ENCODE results near the gene PROX2. TPM values are rescaled to one million over a fixed set of nuclear protein-coding genes. Genes with fewer than 3 reads are reported as not detected.

PROX2 gene
- total and polyA plus RNA-seq, 10 donors: 0.06 to 0.43 (median 0.25) TPM; not detected in 6

DNA sequence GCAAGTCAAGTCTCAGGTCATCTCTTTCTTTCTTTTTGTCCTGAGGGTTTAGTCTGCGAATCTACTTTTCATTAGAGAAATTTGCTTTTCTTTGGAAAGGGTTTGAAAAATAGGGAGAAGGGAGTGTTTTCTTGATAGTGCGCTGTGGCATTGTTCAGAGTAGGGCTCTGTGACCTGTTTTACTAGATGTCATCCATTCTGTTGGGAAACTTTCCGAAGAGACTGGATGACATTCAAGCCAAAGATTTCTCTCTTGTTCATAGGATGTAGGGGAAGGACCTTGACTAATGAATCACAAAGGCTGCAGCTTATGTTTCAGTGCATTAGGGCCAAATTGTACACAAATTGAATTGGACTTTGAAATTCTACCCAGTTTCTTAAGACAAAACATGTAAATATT is 20.5 kb upstream of the PROX2 start:
- Histone ChIP-seq H3K4me3 (no peak overlapping the region), H3K27me3 (replicated peaks in 1 of 7) (no peaks in the 10 kb centered on the region), H3K27ac (no peak overlapping the region), H3K36me3 (peaks cover 8 to 100% (median 98%) of the 10 kb centered on the region in 6 donors), H3K9me3 (no peaks in the 10 kb centered on the region), H3K4me1 (peaks cover 0 to 34% (median 28%) of the 10 kb centered on the region in 6 donors)
- intact Hi-C loops (cut with DNase I; ENCODE audit: low total_unique reads): no loop called here
- 96 to 99% (median 98%) methylated on average over 3 of the region's 3 CpGs for WGBS, 5 donors
- DNase-seq: no peak
- TF ChIP-seq POLR2AphosphoS5 (IDR thresholded peaks at IDR 0.05) (no peak), POLR2A (IDR thresholded peaks at IDR 0.05) (no peak)
- TF ChIP-seq, protein P1, sequence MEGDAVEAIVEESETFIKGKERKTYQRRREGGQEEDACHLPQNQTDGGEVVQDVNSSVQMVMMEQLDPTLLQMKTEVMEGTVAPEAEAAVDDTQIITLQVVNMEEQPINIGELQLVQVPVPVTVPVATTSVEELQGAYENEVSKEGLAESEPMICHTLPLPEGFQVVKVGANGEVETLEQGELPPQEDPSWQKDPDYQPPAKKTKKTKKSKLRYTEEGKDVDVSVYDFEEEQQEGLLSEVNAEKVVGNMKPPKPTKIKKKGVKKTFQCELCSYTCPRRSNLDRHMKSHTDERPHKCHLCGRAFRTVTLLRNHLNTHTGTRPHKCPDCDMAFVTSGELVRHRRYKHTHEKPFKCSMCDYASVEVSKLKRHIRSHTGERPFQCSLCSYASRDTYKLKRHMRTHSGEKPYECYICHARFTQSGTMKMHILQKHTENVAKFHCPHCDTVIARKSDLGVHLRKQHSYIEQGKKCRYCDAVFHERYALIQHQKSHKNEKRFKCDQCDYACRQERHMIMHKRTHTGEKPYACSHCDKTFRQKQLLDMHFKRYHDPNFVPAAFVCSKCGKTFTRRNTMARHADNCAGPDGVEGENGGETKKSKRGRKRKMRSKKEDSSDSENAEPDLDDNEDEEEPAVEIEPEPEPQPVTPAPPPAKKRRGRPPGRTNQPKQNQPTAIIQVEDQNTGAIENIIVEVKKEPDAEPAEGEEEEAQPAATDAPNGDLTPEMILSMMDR (IDR thresholded peaks at IDR 0.05 in 8 of 11, conservative IDR thresholded peaks at IDR 0.05 in 3 of 11): no peak

DNA sequence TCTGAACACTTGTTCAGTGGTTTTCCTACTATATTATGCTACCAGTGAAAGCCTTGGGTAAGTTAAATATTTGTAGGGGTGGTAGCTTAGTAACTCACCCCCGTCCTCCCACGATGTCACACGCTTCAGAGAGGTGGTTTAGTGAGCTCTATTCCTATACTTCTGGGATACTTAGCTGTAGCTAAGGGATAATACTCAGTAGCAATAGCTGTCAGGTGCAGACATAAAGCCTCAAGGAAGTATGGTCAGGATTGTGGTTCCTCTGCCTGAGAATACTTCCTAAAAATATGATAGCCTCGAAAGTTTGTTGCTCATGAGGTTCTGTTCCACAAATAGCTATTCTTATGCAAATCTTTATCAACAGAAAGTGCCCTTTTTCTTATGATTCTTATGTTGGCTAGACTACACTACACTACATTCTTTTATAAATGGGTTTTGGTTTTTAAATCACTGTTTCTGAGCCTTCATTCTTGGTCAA is 17.7 kb upstream of the PROX2 start:
- WGBS, 5 donors: 18 to 54% (median 39%) methylated on average over 4 of the region's 4 CpGs
- H3K4me1 ChIP-seq: peaks cover 0 to 39% (median 28%) of the 10 kb centered on the region in 6 donors
- DNase-seq: no peak
- peak overlapping the region in 1 of 8 donors; percentile 15 for H3K4me3 ChIP-seq
- no peaks in the 10 kb centered on the region for H3K9me3 ChIP-seq
- intact Hi-C loops (cut with DNase I; ENCODE audit: low total_unique reads): no loop called here
- H3K27ac ChIP-seq: peak overlapping the region in 6 of 8 donors; percentile 14 to 74 (median 44)
- H3K36me3 ChIP-seq: peaks cover 3 to 100% (median 95%) of the 10 kb centered on the region in 6 donors
- no peaks in the 10 kb centered on the region for H3K27me3 ChIP-seq (replicated peaks in 1 of 7)
- TF ChIP-seq, protein P1 (IDR thresholded peaks at IDR 0.05 in 8 of 11, conservative IDR thresholded peaks at IDR 0.05 in 3 of 11): no peak
- TF ChIP-seq POLR2AphosphoS5 (IDR thresholded peaks at IDR 0.05) (no peak), POLR2A (IDR thresholded peaks at IDR 0.05) (no peak)

DNA sequence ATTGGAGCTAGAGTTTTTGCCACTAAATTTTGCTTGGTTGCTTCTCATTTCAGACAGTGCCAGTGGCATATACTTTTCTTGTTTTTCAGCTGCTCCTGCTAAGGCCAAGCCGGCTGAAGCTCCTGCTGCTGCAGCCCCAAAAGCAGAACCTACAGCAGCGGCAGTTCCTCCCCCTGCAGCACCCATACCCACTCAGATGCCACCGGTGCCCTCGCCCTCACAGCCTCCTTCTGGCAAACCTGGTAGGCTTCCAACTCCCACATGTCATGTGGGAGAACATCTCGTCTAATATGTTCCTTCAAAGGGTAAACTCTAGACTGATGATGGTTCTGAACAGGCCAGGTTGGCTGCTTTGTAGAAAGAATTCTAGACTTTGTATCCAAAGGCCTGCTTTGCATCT is 16.8 kb upstream of the PROX2 start:
- intact Hi-C loops (cut with DNase I; ENCODE audit: low total_unique reads): no loop called here
- TF ChIP-seq POLR2AphosphoS5 (IDR thresholded peaks at IDR 0.05) (peak in 1 of 3 donors; percentile 40), POLR2A (IDR thresholded peaks at IDR 0.05) (no peak)
- TF ChIP-seq, protein P1 (IDR thresholded peaks at IDR 0.05 in 8 of 11, conservative IDR thresholded peaks at IDR 0.05 in 3 of 11): no peak
- Histone ChIP-seq H3K4me3 (no peak overlapping the region), H3K27ac (peak overlapping the region in 3 of 8 donors; percentile 5 to 74 (median 45)), H3K27me3 (replicated peaks in 1 of 7) (no peaks in the 10 kb centered on the region), H3K9me3 (no peaks in the 10 kb centered on the region), H3K4me1 (peaks cover 0 to 48% (median 34%) of the 10 kb centered on the region in 6 donors), H3K36me3 (peaks cover 3 to 100% (median 87%) of the 10 kb centered on the region in 6 donors)
- WGBS, 5 donors: 36 to 54% (median 44%) methylated on average over 5 of the region's 5 CpGs
- no peak for DNase-seq

DNA sequence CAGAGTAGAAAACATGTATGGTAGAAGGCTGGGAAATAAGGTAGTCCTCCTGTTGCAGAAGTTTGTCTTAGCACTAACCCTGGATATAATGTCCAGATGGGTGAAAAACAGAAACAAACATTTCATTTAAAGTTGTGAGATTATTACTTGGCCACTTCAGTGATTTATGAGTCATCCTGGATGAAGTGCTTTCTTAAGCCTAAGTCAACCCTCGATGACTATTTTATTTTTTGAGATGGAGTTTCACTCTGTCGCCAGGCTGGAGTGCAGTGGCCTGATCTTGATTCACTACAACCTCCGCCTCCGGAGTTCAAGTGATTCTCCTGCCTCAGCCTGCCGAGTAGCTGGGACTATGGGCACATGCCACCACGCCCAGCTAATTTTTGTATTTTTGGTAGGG is 15.9 kb upstream of the PROX2 start:
- Histone ChIP-seq H3K27ac (peak overlapping the region in 1 of 8 donors; percentile 74), H3K36me3 (peaks cover 3 to 100% (median 78%) of the 10 kb centered on the region in 6 donors)

More for the DNA sequence above, 15.9 kb upstream of the PROX2 start:
- WGBS, 5 donors: 87 to 94% (median 90%) methylated on average over 6 of the region's 6 CpGs
- peaks cover 0 to 56% (median 41%) of the 10 kb centered on the region in 6 donors for H3K4me1 ChIP-seq
- no peak overlapping the region for H3K4me3 ChIP-seq
- intact Hi-C loops (cut with DNase I; ENCODE audit: low total_unique reads): no loop called here
- H3K27me3 ChIP-seq (replicated peaks in 1 of 7): no peaks in the 10 kb centered on the region
- no peak for DNase-seq
- no peaks in the 10 kb centered on the region for H3K9me3 ChIP-seq
- TF ChIP-seq, protein P1 (IDR thresholded peaks at IDR 0.05 in 8 of 11, conservative IDR thresholded peaks at IDR 0.05 in 3 of 11): no peak
- TF ChIP-seq POLR2AphosphoS5 (IDR thresholded peaks at IDR 0.05): no peak
- TF ChIP-seq POLR2A (IDR thresholded peaks at IDR 0.05): no peak

Measured in spleen (tissue), 11 donors.